ENCODE results near the gene IL13. TPM values are rescaled to one million over a fixed set of nuclear protein-coding genes. Genes with fewer than 3 reads are reported as not detected.

The IL13 gene
- total RNA-seq, 1 experiment from 2014 or later, result not detected

DNA sequence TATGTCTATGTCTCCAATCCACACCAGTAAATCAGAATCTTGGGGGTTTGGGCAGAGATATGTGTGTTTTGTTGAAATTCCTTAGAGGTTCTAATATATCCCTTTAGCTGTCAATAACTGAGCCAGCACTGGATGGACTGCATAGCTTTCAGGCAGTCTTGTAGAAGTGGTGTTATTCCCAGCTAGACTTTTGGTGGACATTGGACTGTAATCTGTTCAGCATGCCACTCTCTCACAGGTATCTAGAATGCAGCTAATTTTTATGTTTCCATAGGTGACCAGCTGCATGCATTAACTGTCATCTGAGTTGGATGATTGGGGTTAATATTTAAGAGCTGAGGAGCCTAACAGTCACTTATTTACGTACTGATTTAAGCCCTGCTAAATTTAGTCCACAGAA lies 45.1 kb upstream of the IL13 start:
- Histone ChIP-seq H4K8ac (replicated peaks; ENCODE audit: insufficient read length, low read depth, low read length) (no peak overlapping the region), H3K14ac (ENCODE audit: insufficient read depth, low read length) (no peak overlapping the region), H3K18ac (ENCODE audit: insufficient read length, low read depth, low read length) (no peak overlapping the region), H2BK120ac (ENCODE audit: low read depth, low read length, poor library complexity, severe bottlenecking) (no peak overlapping the region), H3K9me3 (ENCODE audit: control insufficient read depth, low read depth, low read length) (no peaks in the 10 kb centered on the region), H2BK20ac (ENCODE audit: low read depth, low read length, poor library complexity, severe bottlenecking) (no peak overlapping the region), H4K20me1 (ENCODE audit: control insufficient read depth, insufficient read depth, insufficient read length) (no peaks in the 10 kb centered on the region), H4K91ac (ENCODE audit: insufficient read length, low read depth, low read length) (no peak overlapping the region), H3K79me1 (ENCODE audit: insufficient read depth, low read depth, low read length, poor library complexity, severe bottlenecking) (no peaks in the 10 kb centered on the region), H2BK5ac (ENCODE audit: insufficient read length, low read length) (no peak overlapping the region), H2BK15ac (ENCODE audit: low read depth, low read length) (no peak overlapping the region), H2AFZ (ENCODE audit: low read length) (no peak overlapping the region), H3K27ac (ENCODE audit: insufficient read length, low read depth, low read length) (no peak overlapping the region), H3T11ph (ENCODE audit: low read length) (no peak overlapping the region), H3K23ac (ENCODE audit: insufficient read length, low read depth, low read length) (no peak overlapping the region), H3K23me2 (ENCODE audit: insufficient read length, low read depth, low read length, poor library complexity, severe bottlenecking) (no peaks in the 10 kb centered on the region), H3K9ac (ENCODE audit: extremely low read depth, insufficient read length, low read length) (no peak overlapping the region), H3K4ac (ENCODE audit: low read depth, low read length) (no peak overlapping the region), H4K5ac (ENCODE audit: insufficient read length, low read depth, low read length) (no peak overlapping the region), H3K27me3 (ENCODE audit: insufficient read depth, low read length) (no peaks in the 10 kb centered on the region), H3K4me2 (ENCODE audit: insufficient read depth, insufficient read length, low read length) (no peak overlapping the region), H3K4me1 (ENCODE audit: insufficient read depth, low read length) (no peaks in the 10 kb centered on the region), H3K56ac (ENCODE audit: insufficient read length, low read depth, low read length) (no peak overlapping the region), H2BK12ac (ENCODE audit: insufficient read length, low read depth, low read length) (no peak overlapping the region), H3K79me2 (ENCODE audit: insufficient read depth, low read length) (no peaks in the 10 kb centered on the region), H2AK5ac (ENCODE audit: insufficient read length, low read length) (no peak overlapping the region)
- TF ChIP-seq, protein P1, sequence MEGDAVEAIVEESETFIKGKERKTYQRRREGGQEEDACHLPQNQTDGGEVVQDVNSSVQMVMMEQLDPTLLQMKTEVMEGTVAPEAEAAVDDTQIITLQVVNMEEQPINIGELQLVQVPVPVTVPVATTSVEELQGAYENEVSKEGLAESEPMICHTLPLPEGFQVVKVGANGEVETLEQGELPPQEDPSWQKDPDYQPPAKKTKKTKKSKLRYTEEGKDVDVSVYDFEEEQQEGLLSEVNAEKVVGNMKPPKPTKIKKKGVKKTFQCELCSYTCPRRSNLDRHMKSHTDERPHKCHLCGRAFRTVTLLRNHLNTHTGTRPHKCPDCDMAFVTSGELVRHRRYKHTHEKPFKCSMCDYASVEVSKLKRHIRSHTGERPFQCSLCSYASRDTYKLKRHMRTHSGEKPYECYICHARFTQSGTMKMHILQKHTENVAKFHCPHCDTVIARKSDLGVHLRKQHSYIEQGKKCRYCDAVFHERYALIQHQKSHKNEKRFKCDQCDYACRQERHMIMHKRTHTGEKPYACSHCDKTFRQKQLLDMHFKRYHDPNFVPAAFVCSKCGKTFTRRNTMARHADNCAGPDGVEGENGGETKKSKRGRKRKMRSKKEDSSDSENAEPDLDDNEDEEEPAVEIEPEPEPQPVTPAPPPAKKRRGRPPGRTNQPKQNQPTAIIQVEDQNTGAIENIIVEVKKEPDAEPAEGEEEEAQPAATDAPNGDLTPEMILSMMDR (conservative IDR thresholded peaks at IDR 0.05), result no peak
- no CpG with 5 or more reads among the region's 1 CpG for WGBS (ENCODE audit: extremely low coverage, insufficient read length, low lambda C conversion rate)
- Mint-ChIP-seq H3K36me3 (ENCODE audit: insufficient read depth in 1 of 3, low read depth in 3 of 3) (peaks cover 16 to 55% (median 52%) of the 10 kb centered on the region in 3 experiments; a peak in 6 of 7 replicates), H3K4me3 (no peak overlapping the region), H3K27ac (no peak overlapping the region), H3K9me3 (peaks cover 2 to 10% of the 10 kb centered on the region in 2 experiments; a peak in 3 of 5 replicates), H3K4me1 (no peaks in the 10 kb centered on the region), H3K27me3 (ENCODE audit: low read depth) (no peaks in the 10 kb centered on the region)
- DNase-seq, result no peak

Data from H9 (cell line).